Measurements from ENCODE around the gene P2RY2.

DNA sequence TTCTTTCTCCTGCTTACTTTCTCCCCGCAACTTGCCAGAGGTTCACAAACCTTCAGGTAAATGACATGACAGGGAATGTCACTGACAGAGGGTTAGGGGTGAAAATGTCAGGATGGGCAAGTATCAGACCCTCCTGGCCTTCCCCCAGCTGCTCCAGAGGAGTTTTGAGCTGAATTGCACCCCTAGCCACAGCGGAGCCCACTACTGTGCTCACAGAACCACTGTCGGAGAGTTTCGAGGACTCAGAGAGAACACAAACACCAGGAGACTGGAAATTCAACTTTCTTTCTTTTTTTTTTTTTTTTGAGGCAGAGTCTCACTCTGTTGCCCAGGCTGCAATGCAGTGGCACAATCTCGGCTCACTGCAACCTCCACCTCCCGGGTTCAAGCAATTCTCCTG lies 21.5 kb upstream of the P2RY2 start:
- no peak for TF ChIP-seq POLR2A (IDR thresholded peaks at IDR 0.05)
- TF ChIP-seq, protein P1, sequence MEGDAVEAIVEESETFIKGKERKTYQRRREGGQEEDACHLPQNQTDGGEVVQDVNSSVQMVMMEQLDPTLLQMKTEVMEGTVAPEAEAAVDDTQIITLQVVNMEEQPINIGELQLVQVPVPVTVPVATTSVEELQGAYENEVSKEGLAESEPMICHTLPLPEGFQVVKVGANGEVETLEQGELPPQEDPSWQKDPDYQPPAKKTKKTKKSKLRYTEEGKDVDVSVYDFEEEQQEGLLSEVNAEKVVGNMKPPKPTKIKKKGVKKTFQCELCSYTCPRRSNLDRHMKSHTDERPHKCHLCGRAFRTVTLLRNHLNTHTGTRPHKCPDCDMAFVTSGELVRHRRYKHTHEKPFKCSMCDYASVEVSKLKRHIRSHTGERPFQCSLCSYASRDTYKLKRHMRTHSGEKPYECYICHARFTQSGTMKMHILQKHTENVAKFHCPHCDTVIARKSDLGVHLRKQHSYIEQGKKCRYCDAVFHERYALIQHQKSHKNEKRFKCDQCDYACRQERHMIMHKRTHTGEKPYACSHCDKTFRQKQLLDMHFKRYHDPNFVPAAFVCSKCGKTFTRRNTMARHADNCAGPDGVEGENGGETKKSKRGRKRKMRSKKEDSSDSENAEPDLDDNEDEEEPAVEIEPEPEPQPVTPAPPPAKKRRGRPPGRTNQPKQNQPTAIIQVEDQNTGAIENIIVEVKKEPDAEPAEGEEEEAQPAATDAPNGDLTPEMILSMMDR (IDR thresholded peaks at IDR 0.05) = no peak
- no peak for TF ChIP-seq EP300 (IDR thresholded peaks at IDR 0.05)

All from tibial nerve (tissue), 4 donors.